ENCODE measurements around the gene RDH13. TPM values are rescaled to one million over a fixed set of nuclear protein-coding genes. Genes with fewer than 3 reads are reported as not detected.

The RDH13 gene
- total RNA-seq, 1 experiment from 2014 or later, result 31.1 TPM

GRCh38 chr19:55018633-55019032, 44.3 kb downstream of the RDH13 start:
- Histone ChIP-seq H3K9me3 (ENCODE audit: control insufficient read depth in 1 of 2, insufficient read depth in 1 of 2, low read depth in 1 of 2, low read length in 2 of 2) (no peaks in the 10 kb centered on the region), H3K4me1 (ENCODE audit: control insufficient read depth in 1 of 2, insufficient read depth in 2 of 2, low read length in 2 of 2) (no peaks in the 10 kb centered on the region), H3K27me3 (ENCODE audit: insufficient read depth, low read length) (no peaks in the 10 kb centered on the region), H3K9ac (ENCODE audit: low read length) (no peak overlapping the region), H3K36me3 (ENCODE audit: control insufficient read depth in 1 of 2, insufficient read depth in 2 of 2, low read length in 2 of 2) (0 out of 4 replicates have a peak, but pooled peaks cover 0 to 6% of the 10 kb centered on the region in 2 experiments), H3K79me2 (ENCODE audit: insufficient read depth, low read length) (peaks cover 84% of the 10 kb centered on the region), H2AFZ (ENCODE audit: low read depth, low read length, poor library complexity, severe bottlenecking) (no peak overlapping the region), H3K4me2 (ENCODE audit: low read length) (no peak overlapping the region), H3K4me3 (replicated peaks in 1 of 2; ENCODE audit: low read depth in 1 of 2, low read length in 2 of 2) (no peak overlapping the region), H3K9me2 (ENCODE audit: insufficient read depth) (no peaks in the 10 kb centered on the region), H3K27ac (ENCODE audit: low read depth, low read length) (no peak overlapping the region), H4K20me1 (ENCODE audit: insufficient read depth) (no peaks in the 10 kb centered on the region)
- POLR2A ChIA-PET, result no interaction called here
- intact Hi-C loops (cut with micrococcal nuclease), result no loop called here
- no TSS peak for BruUV-seq (replicated peaks)
- no peak for DNase-seq (ENCODE audit: low read depth, low spot score)
- ATAC-seq, result no peak
- CTCF ChIA-PET, result no interaction called here
- TF ChIP-seq YY1 (IDR thresholded peaks at IDR 0.05; ENCODE audit: extremely low read depth, insufficient replicate concordance, low read depth, low read length), result no peak
- TF ChIP-seq POLR2AphosphoS5 (IDR thresholded peaks at IDR 0.05; ENCODE audit: low read depth, low read length), result no peak
- TF ChIP-seq REST (IDR thresholded peaks at IDR 0.05; ENCODE audit: low read depth), result no peak
- no peak for TF ChIP-seq EGR1 (IDR thresholded peaks at IDR 0.05; ENCODE audit: low read depth)
- TF ChIP-seq ZBTB33 (IDR thresholded peaks at IDR 0.05; ENCODE audit: extremely low read depth, insufficient replicate concordance, low read length), result no peak
- TF ChIP-seq ZNF274 (IDR thresholded peaks at IDR 0.05; ENCODE audit: low read depth, low read length), result no peak
- no peak for TF ChIP-seq SRF (IDR thresholded peaks at IDR 0.05; ENCODE audit: low read depth)
- no peak for TF ChIP-seq EZH2phosphoT487 (IDR thresholded peaks at IDR 0.05; ENCODE audit: borderline replicate concordance)
- TF ChIP-seq CBX3 (IDR thresholded peaks at IDR 0.05; ENCODE audit: low read depth), result no peak
- no peak for TF ChIP-seq POLR2A (IDR thresholded peaks at IDR 0.05; ENCODE audit: borderline replicate concordance, extremely low read depth, insufficient read depth, insufficient read length)
- no peak for TF ChIP-seq SP1 (IDR thresholded peaks at IDR 0.05; ENCODE audit: low read depth)
- no peak for TF ChIP-seq ELF1 (IDR thresholded peaks at IDR 0.05; ENCODE audit: borderline replicate concordance, low read depth)
- TF ChIP-seq TCF7L2 (IDR thresholded peaks at IDR 0.05; ENCODE audit: borderline replicate concordance, extremely low read depth, insufficient read depth, insufficient read length), result no peak
- no peak for TF ChIP-seq ZFX (IDR thresholded peaks at IDR 0.05)
- no peak for TF ChIP-seq CTCF (IDR thresholded peaks at IDR 0.05 in 2 of 3, conservative IDR thresholded peaks at IDR 0.05 in 1 of 3; ENCODE audit: borderline replicate concordance in 1 of 3, insufficient read depth in 1 of 3, low read depth in 2 of 3, low read length in 2 of 3)
- no peak for TF ChIP-seq SIN3A (IDR thresholded peaks at IDR 0.05; ENCODE audit: low read depth)
- TF ChIP-seq JUND (IDR thresholded peaks at IDR 0.05), result no peak
- TF ChIP-seq FOSL1 (IDR thresholded peaks at IDR 0.05; ENCODE audit: low read depth), result no peak
- RAD21 ChIA-PET (ENCODE audit: low non-redundant PET in 1 of 2, low total read pairs in 2 of 2, uncharacterized antibody in 2 of 2, unreplicated experiment in 2 of 2), result no interaction called here

All from HCT116 (cell line).